HEK293 (cell line): ENCODE results near the gene SSTR4.

Experiments
- CTCF ChIA-PET: fragments of 350-600 bp; formaldehyde crosslinking; extraction: SDS; loops from one replicate; lab custom pipeline; 2021; ENCODE audit warnings: antibody characterized with exemption; lab: Yijun Ruan, JAX
- POLR2A ChIA-PET: fragments of 300-600 bp; formaldehyde crosslinking; extraction: SDS; loops from one replicate; lab custom pipeline; 2020; ENCODE audit warnings: antibody characterized with exemption, inconsistent platforms; lab: Yijun Ruan, JAX
- H3K27ac ChIP-seq: fragments of 200-500 bp; sonication (Bioruptor generic); 2 replicates; pipeline ENCODE4 v1.5.1; 2014; ENCODE audit warnings: low read depth, low read length, control low read depth, inconsistent platforms; ENCODE audit errors: extremely low read depth
- H3K36me3 ChIP-seq, 2 experiments: fragments of 200-500 bp in 1 of 2; sonication (Bioruptor generic) in 1 of 2; 1 replicate in 1 of 2; 2 replicates in 1 of 2; pipeline ENCODE4 v1.5.1; 2014 to 2017; ENCODE audit warnings: inconsistent platforms in 2 of 2, low read length in 2 of 2; ENCODE audit not compliant: control insufficient read depth in 2 of 2, insufficient read depth in 1 of 2
- H3K4me1 ChIP-seq: fragments of 200-500 bp; sonication (Bioruptor generic); 2 replicates; pipeline ENCODE4 v1.5.1; 2014; ENCODE audit warnings: mild to moderate bottlenecking, low read length, inconsistent platforms; ENCODE audit not compliant: control insufficient read depth, insufficient read depth
- H3K4me3 ChIP-seq: 2 replicates; pipeline ENCODE4 v1.5.1; 2011; ENCODE audit warnings: low read depth, mild to moderate bottlenecking, control low read depth, low read length, moderate library complexity
- H3K9me3 ChIP-seq: fragments of 200-500 bp; sonication (Bioruptor generic); 2 replicates; pipeline ENCODE4 v1.5.1; 2014; ENCODE audit warnings: low read depth, low read length, inconsistent platforms; ENCODE audit not compliant: control insufficient read depth, insufficient read depth
- GLIS1 ChIP-seq: fragments of 450-650 bp; formaldehyde crosslinking; IDR thresholded peaks from 2 replicates; pipeline ENCODE4 v1.5.1; 2016; ENCODE audit warnings: missing biosample characterization, missing genetic modification characterization
- GLIS2 ChIP-seq: fragments of 450-650 bp; formaldehyde crosslinking; IDR thresholded peaks from 2 replicates; pipeline ENCODE4 v1.5.1; 2016; ENCODE audit warnings: missing biosample characterization, missing genetic modification characterization
- HOXA7 ChIP-seq: sonication (generic); formaldehyde crosslinking; IDR thresholded peaks from 2 replicates; pipeline ENCODE4 v1.8.1; 2022; ENCODE audit warnings: missing genetic modification reagents, borderline replicate concordance
- KLF7 ChIP-seq: fragments of 450-650 bp; formaldehyde crosslinking; IDR thresholded peaks from 2 replicates; pipeline ENCODE4 v1.5.1; 2016; ENCODE audit warnings: missing biosample characterization, missing genetic modification characterization, borderline replicate concordance
- KLF9 ChIP-seq: fragments of 450-650 bp; formaldehyde crosslinking; IDR thresholded peaks from 2 replicates; pipeline ENCODE4 v1.5.1; 2016; ENCODE audit warnings: missing biosample characterization, missing genetic modification characterization, low read depth
- SALL2 ChIP-seq: fragments of 450-650 bp; formaldehyde crosslinking; IDR thresholded peaks from 2 replicates; pipeline ENCODE4 v1.5.0; 2017; ENCODE audit warnings: missing biosample characterization, mild to moderate bottlenecking, missing genetic modification characterization, borderline replicate concordance
- SP3 ChIP-seq: fragments of 450-650 bp; formaldehyde crosslinking; IDR thresholded peaks from 2 replicates; pipeline ENCODE4 v1.5.1; 2016; ENCODE audit warnings: missing biosample characterization, missing genetic modification characterization
- ZBTB20 ChIP-seq: fragments of 450-650 bp; formaldehyde crosslinking; IDR thresholded peaks from 2 replicates; pipeline ENCODE4 v1.5.1; 2016; ENCODE audit warnings: missing biosample characterization, missing genetic modification characterization
- ZBTB8A ChIP-seq: fragments of 450-650 bp; formaldehyde crosslinking; IDR thresholded peaks from 2 replicates; pipeline ENCODE4 v1.5.1; 2016; ENCODE audit warnings: missing biosample characterization, missing genetic modification characterization
- ZNF335 ChIP-seq: fragments of 450-650 bp; formaldehyde crosslinking; conservative IDR thresholded peaks from 2 replicates; pipeline ENCODE4 v1.5.1; 2016; ENCODE audit warnings: missing biosample characterization, missing genetic modification characterization
- ZNF488 ChIP-seq: fragments of 450-650 bp; formaldehyde crosslinking; IDR thresholded peaks from 2 replicates; pipeline ENCODE4 v1.5.1; 2016; ENCODE audit warnings: missing biosample characterization, missing genetic modification characterization
- ZNF600 ChIP-seq: fragments of 450-650 bp; formaldehyde crosslinking; IDR thresholded peaks from 2 replicates; pipeline ENCODE4 v1.5.1; 2016; ENCODE audit warnings: missing biosample characterization, missing genetic modification characterization
- ZSCAN16 ChIP-seq: fragments of 450-650 bp; formaldehyde crosslinking; IDR thresholded peaks from 2 replicates; pipeline ENCODE4 v1.5.1; 2016; ENCODE audit warnings: missing biosample characterization, missing genetic modification characterization
- TF ChIP-seq, protein P1 (sequence below): fragments of 450-650 bp; formaldehyde crosslinking; IDR thresholded peaks from 2 replicates; pipeline ENCODE4; 2016; ENCODE audit warnings: missing biosample characterization, missing genetic modification characterization
- TF ChIP-seq, protein P2 (sequence below): fragments of 450-650 bp; formaldehyde crosslinking; IDR thresholded peaks from 2 replicates; pipeline ENCODE4 v1.5.1; 2016; ENCODE audit warnings: missing biosample characterization, missing genetic modification characterization

The SSTR4 gene

GRCh38 chr20:23049201-23050075, 14.3 kb downstream of the SSTR4 start, which contains the start of gene THBD (continued):
- TF ChIP-seq GLIS1: no peak
- TF ChIP-seq ZNF488 (tag by site-specific recombination): no peak
- TF ChIP-seq ZBTB8A (tag by site-specific recombination): peak; percentile 55
- peak; percentile 75 for TF ChIP-seq ZBTB20 (tag by site-specific recombination)
- TF ChIP-seq, protein P1, sequence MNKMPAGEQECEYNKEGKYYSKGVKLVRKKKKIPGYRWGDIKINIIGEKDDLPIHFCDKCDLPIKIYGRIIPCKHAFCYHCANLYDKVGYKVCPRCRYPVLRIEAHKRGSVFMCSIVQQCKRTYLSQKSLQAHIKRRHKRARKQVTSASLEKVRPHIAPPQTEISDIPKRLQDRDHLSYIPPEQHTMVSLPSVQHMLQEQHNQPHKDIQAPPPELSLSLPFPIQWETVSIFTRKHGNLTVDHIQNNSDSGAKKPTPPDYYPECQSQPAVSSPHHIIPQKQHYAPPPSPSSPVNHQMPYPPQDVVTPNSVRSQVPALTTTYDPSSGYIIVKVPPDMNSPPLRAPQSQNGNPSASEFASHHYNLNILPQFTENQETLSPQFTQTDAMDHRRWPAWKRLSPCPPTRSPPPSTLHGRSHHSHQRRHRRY (tag by site-specific recombination): no peak

DNA sequence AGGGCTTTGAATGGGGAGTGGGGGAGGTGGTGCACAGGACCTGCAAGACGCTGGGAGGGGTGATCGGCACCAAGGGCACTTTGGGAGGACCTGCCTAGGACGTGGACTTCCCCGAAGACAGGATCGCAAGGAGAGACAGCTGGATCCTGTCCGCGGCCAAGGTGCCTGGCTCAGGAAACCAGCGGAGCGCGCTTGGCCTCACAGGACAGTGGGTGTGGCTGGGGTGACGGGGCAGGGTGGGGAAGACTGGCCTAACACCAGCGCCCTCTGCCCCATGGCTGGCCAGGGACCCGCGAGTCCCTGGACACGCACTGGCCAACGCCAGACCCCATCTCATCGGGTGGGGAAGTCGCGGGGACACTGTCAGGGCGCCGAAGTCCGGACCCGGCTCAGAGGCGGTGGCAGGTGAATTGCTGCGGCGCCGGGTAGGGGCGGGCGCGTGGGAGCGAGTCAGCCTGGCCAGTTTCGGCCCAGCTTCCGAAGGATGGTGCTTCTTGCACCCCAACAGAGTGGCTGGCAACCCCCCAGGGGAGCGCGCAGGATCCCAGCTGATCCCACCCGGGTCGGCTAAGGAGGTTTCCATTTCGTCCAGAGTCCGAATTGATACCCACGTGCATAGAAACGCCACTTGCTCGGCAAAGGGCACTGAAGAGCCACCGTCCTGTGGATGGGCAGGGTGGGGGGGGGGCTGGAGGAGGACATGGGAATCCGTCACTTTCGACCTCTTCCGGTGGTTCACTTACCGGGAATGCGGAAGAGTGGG, 15.1 kb downstream of the SSTR4 start:
- ChIA-PET POLR2A (interaction anchor here (0.6 to 1.0 kb wide), 5 partner anchors 11 to 300 kb away, joined by 3 to 5 read pairs (median 3); partner anchors contain the start of gene NXT1), CTCF (interaction anchor here (0.5 to 3.3 kb wide), 21 partner anchors 8 to 397 kb away, joined by 3 to 28 read pairs (median 4); no protein-coding TSS in a partner anchor)
- Histone ChIP-seq H3K4me1 (no peaks in the 10 kb centered on the region), H3K9me3 (no peaks in the 10 kb centered on the region), H3K27ac (peak overlapping the region; percentile 1; the same call in 1 of the 2 replicates), H3K36me3 (no peaks in the 10 kb centered on the region), H3K4me3 (peak overlapping the region; percentile 37)
- TF ChIP-seq ZBTB20 (tag by site-specific recombination): 0 out of 2 replicates have a peak, but pooled peaks have one; percentile 46
- peak; percentile 7; the same call in 1 of the 2 replicates for TF ChIP-seq GLIS2 (tag by site-specific recombination)
- TF ChIP-seq, protein P2, sequence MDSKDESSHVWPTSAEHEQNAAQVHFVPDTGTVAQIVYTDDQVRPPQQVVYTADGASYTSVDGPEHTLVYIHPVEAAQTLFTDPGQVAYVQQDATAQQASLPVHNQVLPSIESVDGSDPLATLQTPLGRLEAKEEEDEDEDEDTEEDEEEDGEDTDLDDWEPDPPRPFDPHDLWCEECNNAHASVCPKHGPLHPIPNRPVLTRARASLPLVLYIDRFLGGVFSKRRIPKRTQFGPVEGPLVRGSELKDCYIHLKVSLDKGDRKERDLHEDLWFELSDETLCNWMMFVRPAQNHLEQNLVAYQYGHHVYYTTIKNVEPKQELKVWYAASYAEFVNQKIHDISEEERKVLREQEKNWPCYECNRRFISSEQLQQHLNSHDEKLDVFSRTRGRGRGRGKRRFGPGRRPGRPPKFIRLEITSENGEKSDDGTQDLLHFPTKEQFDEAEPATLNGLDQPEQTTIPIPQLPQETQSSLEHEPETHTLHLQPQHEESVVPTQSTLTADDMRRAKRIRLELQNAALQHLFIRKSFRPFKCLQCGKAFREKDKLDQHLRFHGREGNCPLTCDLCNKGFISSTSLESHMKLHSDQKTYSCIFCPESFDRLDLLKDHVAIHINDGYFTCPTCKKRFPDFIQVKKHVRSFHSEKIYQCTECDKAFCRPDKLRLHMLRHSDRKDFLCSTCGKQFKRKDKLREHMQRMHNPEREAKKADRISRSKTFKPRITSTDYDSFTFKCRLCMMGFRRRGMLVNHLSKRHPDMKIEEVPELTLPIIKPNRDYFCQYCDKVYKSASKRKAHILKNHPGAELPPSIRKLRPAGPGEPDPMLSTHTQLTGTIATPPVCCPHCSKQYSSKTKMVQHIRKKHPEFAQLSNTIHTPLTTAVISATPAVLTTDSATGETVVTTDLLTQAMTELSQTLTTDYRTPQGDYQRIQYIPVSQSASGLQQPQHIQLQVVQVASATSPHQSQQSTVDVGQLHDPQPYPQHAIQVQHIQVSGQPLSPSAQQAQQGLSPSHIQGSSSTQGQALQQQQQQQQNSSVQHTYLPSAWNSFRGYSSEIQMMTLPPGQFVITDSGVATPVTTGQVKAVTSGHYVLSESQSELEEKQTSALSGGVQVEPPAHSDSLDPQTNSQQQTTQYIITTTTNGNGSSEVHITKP (tag by site-specific recombination): peak; percentile 89
- peak; percentile 88 for TF ChIP-seq KLF9 (tag by site-specific recombination)
- TF ChIP-seq ZNF335: peak; percentile 55
- 0 out of 2 replicates have a peak, but pooled peaks have one; percentile 25 for TF ChIP-seq KLF7 (tag by site-specific recombination)
- peak; percentile 51 for TF ChIP-seq GLIS1
- no peak for TF ChIP-seq ZSCAN16
- TF ChIP-seq SALL2 (tag by site-specific recombination): no peak
- peak; percentile 39; the same call in 1 of the 2 replicates for TF ChIP-seq SP3 (tag by site-specific recombination)
- peak; percentile 88 for TF ChIP-seq ZNF600 (tag by site-specific recombination)
- no peak for TF ChIP-seq HOXA7
